GM11168 (cell line): ENCODE measurements around the gene VPS35.

Source experiments
- in situ Hi-C: fragments of 300-500 bp; cut with MboI; formaldehyde crosslinking; loops from one replicate; pipeline ENCODE4 v1.12.0; 2022; ENCODE audit warnings: low sequenced_read_pairs; ENCODE audit not compliant: unreplicated experiment

Gene VPS35

DNA sequence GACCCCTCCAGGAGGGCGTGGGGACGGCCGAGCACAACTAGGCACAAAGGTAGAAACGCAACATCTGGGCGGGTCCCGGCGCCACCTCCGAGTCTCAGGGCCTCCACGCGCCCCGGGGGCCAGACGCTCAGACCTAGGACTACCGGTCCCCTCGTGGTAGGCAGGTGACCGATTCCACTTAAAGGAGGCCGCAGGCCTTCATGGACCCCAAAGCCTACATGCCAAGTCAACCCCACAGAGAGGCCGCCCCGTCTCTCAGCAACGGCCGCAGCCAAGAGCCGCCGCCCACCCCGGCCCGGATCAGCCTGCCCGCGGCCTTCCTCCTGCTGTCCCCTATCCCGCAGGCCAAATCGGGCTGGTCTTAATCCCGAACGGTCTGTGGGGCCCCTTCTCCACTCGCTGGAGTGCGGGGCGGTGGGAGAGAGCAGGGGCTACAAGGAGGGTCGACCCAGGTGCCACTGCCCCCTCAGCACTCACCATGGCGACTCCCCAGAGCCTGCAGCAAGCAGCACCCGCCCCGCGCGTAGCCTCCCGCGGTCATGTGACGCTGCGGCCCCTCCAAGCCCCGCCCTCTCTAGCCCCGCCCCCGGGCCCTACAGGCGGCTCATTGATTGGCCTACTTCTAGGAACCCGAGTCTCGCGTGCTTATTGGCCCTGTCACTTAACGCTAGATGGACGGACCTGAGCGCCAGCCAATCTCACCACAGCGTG is at the start of gene VPS35:
TSS of gene VPS35 (minus strand) at position 525 of the 711 bp plus-strand sequence. CDS start at position 480, 45 bp downstream.
- in situ Hi-C loops = no loop called here

- in situ Hi-C loops = no loop called here
These were observed 48.7 kb upstream of the VPS35 start for GRCh38 chr16:46737621-46738214.

GRCh38 chr16:46736695-46737094 is 47.7 kb upstream of the VPS35 start:
- in situ Hi-C loops = no loop called here

GRCh38 chr16:46733319-46733830 is 44.4 kb upstream of the VPS35 start:
- in situ Hi-C loops = no loop called here

DNA sequence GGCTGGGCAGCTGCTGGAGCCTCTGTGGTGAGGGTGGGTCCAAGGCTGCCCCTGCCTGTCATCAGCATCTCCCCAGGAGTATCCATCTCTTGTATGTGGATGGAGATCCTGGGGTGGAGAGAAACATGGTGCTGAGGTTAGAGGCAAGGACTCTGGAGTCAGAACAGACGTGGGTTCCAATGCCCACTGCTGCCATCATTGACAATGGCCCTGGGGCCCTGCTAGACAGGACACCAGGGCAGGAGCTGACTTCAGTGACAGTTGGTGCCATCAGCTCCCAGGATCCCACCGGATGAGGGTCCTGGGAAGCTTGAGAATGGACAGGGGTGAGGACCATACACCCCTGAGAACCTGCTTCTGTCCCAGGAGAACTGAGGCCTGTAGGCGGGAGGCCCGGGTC is 43.6 kb upstream of the VPS35 start:
- in situ Hi-C loops = no loop called here

GRCh38 chr16:46731691-46732555 is 42.9 kb upstream of the VPS35 start:
- in situ Hi-C loops = no loop called here

- in situ Hi-C loops = no loop called here
These were observed 42.1 kb upstream of the VPS35 start for GRCh38 chr16:46730801-46731690.

DNA sequence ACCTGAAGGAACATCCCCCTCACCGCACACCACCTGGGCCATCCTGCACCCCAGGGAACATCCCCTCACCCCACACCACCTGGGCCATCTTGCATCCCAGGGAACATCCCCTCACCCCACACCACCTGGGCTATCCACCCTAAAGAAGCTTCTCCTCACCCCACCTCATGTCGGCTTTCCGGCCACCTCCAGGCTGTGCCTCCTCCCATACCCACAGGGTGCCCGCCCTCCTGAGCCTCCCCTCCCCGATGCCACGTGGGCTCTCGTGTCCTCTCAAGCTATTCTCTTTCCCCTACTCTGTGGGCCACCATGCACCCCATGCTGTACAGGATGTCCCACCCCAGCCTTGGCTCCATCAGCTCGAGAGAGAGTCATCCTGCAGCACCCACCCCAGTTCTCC is 41.1 kb upstream of the VPS35 start:
- in situ Hi-C loops = no loop called here

DNA sequence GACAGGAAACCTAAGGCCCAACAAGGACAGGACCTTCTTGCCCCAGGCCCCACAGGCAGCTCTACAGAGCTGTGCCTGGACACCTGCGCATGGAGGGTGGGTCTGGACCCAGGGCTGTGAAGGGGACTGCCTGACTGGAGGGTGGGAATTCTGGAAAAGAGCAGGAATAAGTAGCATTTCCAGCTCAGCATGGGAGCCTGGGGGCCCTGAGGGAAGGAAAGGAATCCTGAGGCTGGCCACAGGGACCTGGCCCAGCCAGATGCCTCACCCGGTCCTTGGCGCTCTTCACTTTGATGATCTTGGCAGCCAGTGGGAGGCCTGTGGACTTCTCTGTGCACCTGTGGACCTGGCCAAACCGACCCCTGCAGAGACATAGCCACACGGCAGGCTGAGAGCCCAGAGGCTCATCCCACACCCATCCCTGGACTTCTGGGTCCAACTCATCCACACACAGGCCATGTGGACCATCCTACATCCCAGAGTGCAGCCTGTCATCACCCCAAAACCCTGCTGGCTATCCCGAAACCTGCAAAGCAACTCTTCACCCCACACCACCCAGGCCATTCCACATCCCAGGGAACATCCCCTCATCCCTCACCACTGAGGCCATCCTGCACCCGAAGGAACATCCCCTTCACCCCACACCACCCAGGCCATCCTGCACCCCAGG is 40.5 kb upstream of the VPS35 start:
- in situ Hi-C loops = no loop called here

DNA sequence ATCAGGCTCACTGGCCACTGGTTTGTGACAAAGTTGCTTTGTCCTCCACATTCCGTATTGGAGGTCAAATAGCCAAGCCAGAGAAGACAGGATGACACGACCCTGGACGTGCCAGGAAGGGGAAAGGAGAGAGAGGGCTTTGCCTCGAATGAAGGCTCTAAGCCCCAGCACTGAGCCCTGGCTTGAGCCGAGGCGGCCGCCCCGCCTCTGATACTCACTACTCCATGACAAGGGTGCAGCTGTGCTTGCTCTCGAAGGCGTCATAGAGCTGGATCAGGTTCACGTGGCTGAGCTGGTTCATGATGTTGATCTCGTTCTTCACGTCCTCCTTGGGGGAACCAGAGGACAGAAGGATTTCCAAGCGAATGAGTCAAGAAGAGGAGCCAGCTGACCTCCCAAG is 39.8 kb upstream of the VPS35 start:
- in situ Hi-C loops = no loop called here

DNA sequence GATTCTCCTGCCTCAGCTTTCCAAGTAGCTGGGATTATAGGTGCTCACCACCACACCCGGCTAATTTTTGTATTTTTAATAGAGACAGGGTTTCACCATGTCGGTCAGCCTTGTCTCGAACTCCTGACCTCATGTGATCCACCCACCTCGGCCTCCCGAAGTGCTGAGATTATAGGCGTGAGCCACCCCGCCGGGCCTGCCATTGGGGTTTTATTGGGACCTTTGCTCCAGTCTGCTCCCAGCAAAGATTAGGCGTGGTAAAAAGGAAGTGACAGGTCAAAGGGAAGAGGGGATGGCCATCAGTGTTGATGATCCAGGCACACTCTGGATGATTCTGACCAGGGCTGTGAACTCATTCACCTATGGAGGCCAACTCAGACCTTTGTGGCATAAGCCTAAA is 38.7 kb upstream of the VPS35 start:
- in situ Hi-C loops = no loop called here

- in situ Hi-C loops = no loop called here
These were observed 38.2 kb upstream of the VPS35 start for GRCh38 chr16:46727184-46727583.

GRCh38 chr16:46721885-46722284 is 32.9 kb upstream of the VPS35 start:
- in situ Hi-C loops = no loop called here

- in situ Hi-C loops = no loop called here
These were observed 31.6 kb upstream of the VPS35 start for GRCh38 chr16:46720619-46721018.

- in situ Hi-C loops = no loop called here
These were observed 30.6 kb upstream of the VPS35 start for GRCh38 chr16:46719528-46719927.

GRCh38 chr16:46718214-46718613 is 29.2 kb upstream of the VPS35 start:
- in situ Hi-C loops = no loop called here

GRCh38 chr16:46717692-46718091 is 28.7 kb upstream of the VPS35 start:
- in situ Hi-C loops = no loop called here

DNA sequence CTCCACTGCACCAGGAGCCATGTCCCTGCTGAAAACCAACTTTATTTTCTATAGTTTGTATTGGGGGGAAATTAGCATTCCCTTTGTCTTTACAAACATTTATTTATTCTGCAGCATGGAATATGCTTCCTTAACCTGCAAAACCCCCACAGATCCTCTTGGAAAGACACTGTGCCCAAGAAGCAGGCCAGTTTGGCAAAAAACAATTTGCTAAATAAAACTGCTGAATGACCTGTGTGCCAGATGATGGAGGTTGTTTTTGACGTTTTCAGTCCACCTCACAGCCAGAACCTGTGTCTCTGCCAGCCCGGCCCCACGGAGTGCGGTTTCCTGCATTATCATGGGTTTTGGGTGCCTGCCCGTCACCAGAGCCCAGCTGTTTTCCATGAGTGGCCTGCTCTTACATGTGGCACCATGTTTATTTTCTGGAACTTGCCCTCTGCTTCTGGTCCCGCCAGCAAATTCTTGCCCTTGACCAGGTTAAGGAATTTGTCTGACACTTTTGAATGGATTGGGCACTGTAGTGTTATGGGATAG is 26.9 kb upstream of the VPS35 start:
- in situ Hi-C loops = no loop called here
